KMS-11 (cell line): ENCODE data around the gene CRAMP1.
A peak's percentile ranks its signal among the peaks of the same experiment; 100 is the strongest.

Source experiments
- H2AFZ ChIP-seq: fragments of 200-600 bp; sonication (generic); 2 replicates; pipeline ENCODE4 v1.6.1; 2016; ENCODE audit warnings: antibody characterized with exemption, mixed run types, low read depth
- H3K27ac ChIP-seq: fragments of 200-600 bp; sonication (generic); 2 replicates; pipeline ENCODE4 v1.6.1; 2016; ENCODE audit warnings: mild to moderate bottlenecking, mixed run types
- H3K27me3 ChIP-seq: fragments of 200-600 bp; sonication (generic); 2 replicates; pipeline ENCODE4 v1.6.1; 2017; ENCODE audit warnings: mild to moderate bottlenecking, low read depth, mixed run types, moderate library complexity; ENCODE audit not compliant: insufficient read depth
- H3K36me3 ChIP-seq: fragments of 200-600 bp; sonication (generic); 2 replicates; pipeline ENCODE4 v1.6.1; 2017; ENCODE audit warnings: mild to moderate bottlenecking, mixed run types; ENCODE audit not compliant: insufficient read depth
- H3K4me1 ChIP-seq: fragments of 200-600 bp; sonication (generic); 2 replicates; pipeline ENCODE4 v1.6.1; 2016; ENCODE audit warnings: mild to moderate bottlenecking, low read depth, mixed run types; ENCODE audit not compliant: poor library complexity, severe bottlenecking
- H3K4me2 ChIP-seq: fragments of 200-600 bp; sonication (generic); 2 replicates; pipeline ENCODE4 v1.7.0; 2016; ENCODE audit warnings: mild to moderate bottlenecking, mixed run types
- H3K4me3 ChIP-seq: fragments of 200-600 bp; sonication (generic); IDR thresholded peaks from 2 replicates; pipeline ENCODE4 v1.6.1; 2017; ENCODE audit warnings: low read depth, low read length, mixed read lengths; ENCODE audit not compliant: insufficient read depth
- H3K79me2 ChIP-seq: fragments of 200-600 bp; sonication (generic); 2 replicates; pipeline ENCODE4 v1.6.1; 2016; ENCODE audit warnings: low read depth, mixed run types; ENCODE audit not compliant: insufficient read depth
- H3K9ac ChIP-seq: fragments of 200-600 bp; sonication (generic); 2 replicates; pipeline ENCODE4 v1.6.1; 2016; ENCODE audit warnings: mild to moderate bottlenecking, mixed run types
- H4K20me1 ChIP-seq: fragments of 200-600 bp; sonication (generic); 2 replicates; pipeline ENCODE4 v1.6.1; 2016; ENCODE audit warnings: mild to moderate bottlenecking, mixed run types; ENCODE audit not compliant: insufficient read depth
- TF ChIP-seq, protein P1 (sequence below): fragments of 200-600 bp; sonication (generic); conservative IDR thresholded peaks from 2 replicates; pipeline ENCODE4 v1.6.1; 2017; ENCODE audit warnings: low read depth, mild to moderate bottlenecking, antibody characterized with exemption, low read length, moderate library complexity, mixed read lengths

CRAMP1 gene

DNA sequence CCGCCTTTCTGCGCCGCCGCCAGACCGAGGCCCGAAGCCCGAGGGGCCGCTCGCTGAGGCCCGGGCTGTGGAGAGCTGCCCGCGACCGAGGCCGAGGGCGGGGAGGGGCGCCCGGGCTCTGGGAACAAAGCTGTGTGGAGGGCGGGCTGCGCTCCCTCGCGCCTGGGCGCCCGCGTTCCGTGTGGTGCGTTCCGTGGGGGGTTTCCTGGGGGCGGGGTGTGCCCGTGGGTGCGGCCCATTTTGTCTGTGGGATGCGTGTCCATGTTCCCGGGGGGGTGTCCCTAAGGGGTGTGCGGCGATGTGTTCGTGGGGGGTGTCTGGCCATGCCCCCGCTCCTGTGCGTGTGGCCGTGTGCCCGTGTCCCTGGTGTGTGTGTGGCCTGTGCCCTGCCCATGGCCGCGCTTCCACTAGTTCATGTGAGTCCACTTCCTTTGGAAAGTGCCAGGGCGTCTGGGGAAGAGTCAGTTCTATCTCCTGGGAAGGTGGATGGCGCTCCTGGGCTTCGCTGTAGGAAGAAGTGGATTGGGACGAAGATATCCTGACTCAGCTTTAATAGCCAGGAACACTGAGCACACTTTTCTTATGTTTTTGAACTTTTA is 66.4 kb downstream of the CRAMP1 start:
- no peaks in the 10 kb centered on the region for H3K27me3 ChIP-seq
- TF ChIP-seq, protein P1, sequence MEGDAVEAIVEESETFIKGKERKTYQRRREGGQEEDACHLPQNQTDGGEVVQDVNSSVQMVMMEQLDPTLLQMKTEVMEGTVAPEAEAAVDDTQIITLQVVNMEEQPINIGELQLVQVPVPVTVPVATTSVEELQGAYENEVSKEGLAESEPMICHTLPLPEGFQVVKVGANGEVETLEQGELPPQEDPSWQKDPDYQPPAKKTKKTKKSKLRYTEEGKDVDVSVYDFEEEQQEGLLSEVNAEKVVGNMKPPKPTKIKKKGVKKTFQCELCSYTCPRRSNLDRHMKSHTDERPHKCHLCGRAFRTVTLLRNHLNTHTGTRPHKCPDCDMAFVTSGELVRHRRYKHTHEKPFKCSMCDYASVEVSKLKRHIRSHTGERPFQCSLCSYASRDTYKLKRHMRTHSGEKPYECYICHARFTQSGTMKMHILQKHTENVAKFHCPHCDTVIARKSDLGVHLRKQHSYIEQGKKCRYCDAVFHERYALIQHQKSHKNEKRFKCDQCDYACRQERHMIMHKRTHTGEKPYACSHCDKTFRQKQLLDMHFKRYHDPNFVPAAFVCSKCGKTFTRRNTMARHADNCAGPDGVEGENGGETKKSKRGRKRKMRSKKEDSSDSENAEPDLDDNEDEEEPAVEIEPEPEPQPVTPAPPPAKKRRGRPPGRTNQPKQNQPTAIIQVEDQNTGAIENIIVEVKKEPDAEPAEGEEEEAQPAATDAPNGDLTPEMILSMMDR, result no peak
- H3K36me3 ChIP-seq, result 0 out of 2 replicates have a peak, but pooled peaks cover 4% of the 10 kb centered on the region
- H3K79me2 ChIP-seq, result peaks cover 53% of the 10 kb centered on the region
- peak overlapping the region; percentile 64 for H3K27ac ChIP-seq
- peaks cover 9% of the 10 kb centered on the region; the same call in 1 of the 2 replicates for H4K20me1 ChIP-seq
- H3K4me1 ChIP-seq, result peaks cover 24% of the 10 kb centered on the region
- H3K4me2 ChIP-seq, result peak overlapping the region; percentile 97
- peak overlapping the region; percentile 48 for H2AFZ ChIP-seq
- peak overlapping the region; percentile 91 for H3K9ac ChIP-seq
- peak overlapping the region; percentile 69 for H3K4me3 ChIP-seq

GRCh38 chr16:1680361-1680760 is 68.2 kb downstream of the CRAMP1 start:
- H3K36me3 ChIP-seq, result peaks cover 5% of the 10 kb centered on the region; the same call in 1 of the 2 replicates
- no peaks in the 10 kb centered on the region for H3K27me3 ChIP-seq
- H3K4me2 ChIP-seq, result peak overlapping the region; percentile 97; the same call in 1 of the 2 replicates

GRCh38 chr16:1681032-1681431 is 68.9 kb downstream of the CRAMP1 start:
- Histone ChIP-seq H3K79me2 (peaks cover 77% of the 10 kb centered on the region), H3K27me3 (no peaks in the 10 kb centered on the region), H3K9ac (no peak overlapping the region), H3K27ac (no peak overlapping the region), H4K20me1 (peaks cover 16% of the 10 kb centered on the region; the same call in 1 of the 2 replicates), H3K4me3 (no peak overlapping the region), H3K36me3 (peaks cover 5% of the 10 kb centered on the region; the same call in 1 of the 2 replicates), H2AFZ (no peak overlapping the region), H3K4me2 (no peak overlapping the region), H3K4me1 (peaks cover 24% of the 10 kb centered on the region)
- TF ChIP-seq, protein P1, result no peak

More at GRCh38 chr16:1680361-1680760, 68.2 kb downstream of the CRAMP1 start:
- Histone ChIP-seq H2AFZ (no peak overlapping the region), H3K79me2 (peaks cover 71% of the 10 kb centered on the region), H4K20me1 (peaks cover 16% of the 10 kb centered on the region; the same call in 1 of the 2 replicates), H3K9ac (no peak overlapping the region), H3K27ac (no peak overlapping the region), H3K4me1 (peaks cover 24% of the 10 kb centered on the region), H3K4me3 (no peak overlapping the region)
- TF ChIP-seq, protein P1, result no peak

DNA sequence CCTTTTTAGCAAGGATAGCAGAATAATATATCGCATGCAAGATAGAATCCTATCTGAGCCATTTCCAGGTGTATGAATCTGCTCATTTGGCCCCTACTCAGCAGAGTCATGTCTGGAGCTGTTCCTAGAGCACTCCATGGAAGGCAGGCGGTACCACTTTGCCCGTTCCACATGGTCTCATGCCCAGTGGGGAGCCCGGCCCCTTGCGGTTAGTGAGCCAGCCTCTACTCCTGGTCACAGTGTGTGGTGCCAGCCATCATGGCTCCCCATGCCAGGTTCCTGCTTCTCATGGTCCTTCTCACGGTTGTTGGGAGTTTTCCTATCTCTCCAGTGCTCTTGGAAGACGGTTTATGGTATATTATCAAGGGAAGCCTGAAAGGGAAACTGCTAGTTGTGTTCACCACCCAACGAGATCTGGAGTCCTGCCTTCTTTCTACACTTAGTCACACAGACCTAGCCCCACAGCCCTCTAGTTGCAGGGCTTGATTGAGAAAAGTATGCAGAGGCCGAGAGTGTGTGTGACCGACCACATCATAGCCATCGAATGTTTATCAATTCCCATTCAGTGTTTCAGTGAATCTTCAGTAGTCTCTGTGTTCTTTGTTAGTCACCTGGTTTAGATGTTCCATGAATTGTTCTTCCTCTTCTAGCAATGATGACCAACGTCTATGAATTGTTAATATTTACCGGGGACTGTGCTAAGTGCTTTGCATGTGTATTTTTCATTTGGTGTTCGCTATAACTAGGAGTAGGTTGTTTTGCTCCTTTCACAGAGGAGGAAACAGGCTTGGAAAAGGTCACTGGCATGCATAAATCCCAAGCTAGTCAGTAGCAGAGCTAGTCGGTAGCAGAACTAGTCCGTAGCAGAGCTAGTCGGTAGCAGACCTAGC is 75.5 kb downstream of the CRAMP1 start:
- Histone ChIP-seq H3K79me2 (peaks cover 85% of the 10 kb centered on the region), H2AFZ (no peak overlapping the region), H3K27me3 (no peaks in the 10 kb centered on the region), H3K4me1 (peaks cover 8% of the 10 kb centered on the region), H3K27ac (no peak overlapping the region), H4K20me1 (peaks cover 30% of the 10 kb centered on the region; the same call in 1 of the 2 replicates), H3K4me3 (no peak overlapping the region), H3K4me2 (no peak overlapping the region), H3K9ac (no peak overlapping the region), H3K36me3 (peaks cover 13% of the 10 kb centered on the region; the same call in 1 of the 2 replicates)
- TF ChIP-seq, protein P1, result no peak
